ENCODE results near the gene PCP4L1.
A peak's percentile ranks its signal among the peaks of the same experiment; 100 is the strongest.
"Not testable (repeated sequence)": the region's sequence is repeated elsewhere in the genome, so short reads cannot be mapped to it uniquely, and the experiment has no call there.

The PCP4L1 gene

DNA sequence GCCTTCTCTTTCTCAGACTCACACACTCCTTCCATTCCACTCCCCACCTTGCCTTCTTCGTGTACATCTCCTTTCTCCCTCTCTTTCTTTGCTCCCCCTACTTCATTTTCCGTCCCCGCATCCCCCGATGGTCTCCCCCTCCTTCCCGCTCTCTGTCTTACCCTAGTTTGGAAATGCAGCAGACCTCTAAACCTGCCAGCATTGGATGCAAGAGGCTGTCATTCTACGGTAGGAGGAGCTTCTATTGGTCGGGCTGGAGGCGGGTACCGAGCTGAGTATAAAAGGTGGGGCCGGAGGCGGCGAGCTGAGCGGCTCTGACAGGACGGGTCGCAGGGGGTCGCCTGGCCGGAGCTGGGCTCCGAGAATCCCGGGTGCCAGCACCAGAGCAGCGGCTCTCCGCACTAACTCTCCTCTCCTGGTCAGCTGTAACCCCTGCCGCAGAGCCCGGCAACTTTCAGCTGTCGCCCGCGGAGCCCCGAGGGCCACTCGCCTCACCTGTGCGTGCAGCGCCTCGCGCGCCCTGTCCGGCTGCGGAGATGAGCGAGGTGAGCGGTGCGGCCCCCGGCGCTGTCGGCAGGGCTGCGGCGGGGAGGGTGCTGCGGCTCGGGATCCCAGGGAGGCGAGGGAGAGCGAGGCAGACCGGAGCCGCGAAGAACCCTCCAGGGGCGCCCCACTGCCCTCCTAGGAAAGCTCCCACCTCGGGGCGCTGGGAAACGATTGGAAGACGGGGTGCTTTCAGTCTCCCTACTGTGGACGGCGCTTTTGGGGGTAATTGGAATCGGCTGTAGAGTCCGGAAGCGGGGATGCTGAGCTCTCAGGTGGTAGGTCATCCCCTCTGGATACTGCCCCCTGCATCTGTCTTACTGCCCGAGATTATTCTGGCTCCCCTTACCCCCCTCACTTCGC, at the start of gene PCP4L1:
TSS of gene PCP4L1 (plus strand) at position 307 of the 906 bp plus-strand sequence. CDS start at position 537, 230 bp downstream.
- DNase-seq (ENCODE audit: low read depth) = no peak

DNA sequence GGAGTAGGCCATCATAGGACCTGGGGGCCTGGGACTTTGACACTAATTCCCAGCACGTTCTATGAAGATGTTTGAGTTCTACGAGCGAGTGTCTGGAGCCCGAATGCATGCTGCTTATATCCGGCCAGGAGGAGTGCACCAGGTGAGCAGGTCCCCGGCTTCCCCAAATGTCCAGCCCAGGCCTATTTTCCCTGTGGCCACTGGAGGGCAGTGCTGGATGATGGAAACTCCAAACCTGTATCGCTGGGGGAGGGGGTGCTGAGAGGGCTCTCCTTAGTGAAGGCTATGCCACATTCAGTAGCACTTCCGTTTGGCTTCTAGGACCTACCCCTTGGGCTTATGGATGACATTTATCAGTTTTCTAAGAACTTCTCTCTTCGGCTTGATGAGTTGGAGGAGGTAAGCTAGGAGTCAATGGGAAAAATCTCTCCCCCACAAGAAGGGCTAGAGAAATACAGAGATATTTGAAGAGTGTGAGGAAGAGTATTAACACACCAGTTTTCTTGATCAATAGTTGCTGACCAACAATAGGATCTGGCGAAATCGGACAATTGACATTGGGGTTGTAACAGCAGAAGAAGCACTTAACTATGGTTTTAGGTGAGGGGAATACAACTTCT, 48.6 kb upstream of the PCP4L1 start:
- DNase-seq (ENCODE audit: low read depth) = peak; percentile 50

DNA sequence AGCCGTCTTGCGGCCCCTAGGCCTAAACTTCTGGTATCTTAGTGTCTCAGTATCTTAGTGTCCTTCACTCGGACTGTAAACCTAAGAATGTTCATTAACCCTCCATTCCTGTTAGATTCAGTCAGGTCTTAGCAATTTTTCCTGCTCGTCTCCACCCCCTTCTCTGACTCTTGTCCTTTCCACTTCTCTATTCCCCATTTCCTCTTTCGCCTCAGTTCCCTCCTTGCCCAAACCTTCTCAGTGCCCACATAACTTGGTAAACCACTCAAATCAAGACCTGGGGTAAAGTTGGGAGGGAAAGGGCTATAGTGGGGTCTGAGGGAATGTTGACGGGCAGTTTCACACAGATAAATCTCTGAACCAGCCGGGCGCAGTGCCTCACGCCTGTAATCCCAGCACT, 44.2 kb upstream of the PCP4L1 start:
- no peak for DNase-seq (ENCODE audit: low read depth)

GRCh38 chr1:161215076-161215475, 43.5 kb upstream of the PCP4L1 start, which contains the start of gene FCER1G:
Gene FCER1G (plus strand): TSS chr1:161215295. CDS start chr1:161215322, 27 bp downstream.
- DNase-seq (ENCODE audit: low read depth) = no peak

DNA sequence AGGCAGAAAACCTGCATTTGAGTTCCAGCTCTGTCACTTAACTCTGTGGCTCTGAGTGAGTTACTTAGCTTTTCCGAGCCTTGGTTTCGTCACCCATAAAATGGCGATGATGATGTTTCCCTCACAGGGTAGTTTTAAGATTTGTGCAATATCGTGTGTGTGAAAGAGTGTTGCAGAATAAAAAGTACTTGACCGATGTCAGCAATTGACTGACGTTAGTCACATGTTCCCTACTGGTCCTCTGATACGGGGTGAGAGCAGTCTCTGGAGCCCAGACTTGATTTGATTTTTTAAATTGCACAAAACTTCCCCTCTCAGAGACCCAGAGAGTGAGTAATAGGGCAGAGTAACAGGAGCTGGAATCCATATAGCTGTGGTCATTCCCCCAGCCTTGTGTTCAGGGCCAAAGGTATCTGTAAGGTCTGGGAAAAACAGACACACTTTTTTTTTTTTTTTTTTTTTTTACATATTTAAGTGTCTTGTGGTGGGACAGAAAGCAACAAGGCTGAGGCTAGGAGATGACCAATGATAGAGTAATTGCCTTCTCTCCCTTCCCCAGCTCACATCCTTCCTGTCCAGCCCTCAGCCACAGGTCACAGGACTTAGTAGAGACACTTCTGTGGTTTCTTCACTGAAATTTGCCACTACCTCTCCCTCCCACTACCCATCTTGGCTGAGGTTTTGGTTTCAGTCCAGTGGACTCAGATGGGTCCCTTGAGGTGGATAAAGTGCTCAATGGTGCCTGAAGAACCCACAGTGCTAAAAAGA, 41.4 kb upstream of the PCP4L1 start:
- DNase-seq (ENCODE audit: low read depth) = peak; percentile 12

DNA sequence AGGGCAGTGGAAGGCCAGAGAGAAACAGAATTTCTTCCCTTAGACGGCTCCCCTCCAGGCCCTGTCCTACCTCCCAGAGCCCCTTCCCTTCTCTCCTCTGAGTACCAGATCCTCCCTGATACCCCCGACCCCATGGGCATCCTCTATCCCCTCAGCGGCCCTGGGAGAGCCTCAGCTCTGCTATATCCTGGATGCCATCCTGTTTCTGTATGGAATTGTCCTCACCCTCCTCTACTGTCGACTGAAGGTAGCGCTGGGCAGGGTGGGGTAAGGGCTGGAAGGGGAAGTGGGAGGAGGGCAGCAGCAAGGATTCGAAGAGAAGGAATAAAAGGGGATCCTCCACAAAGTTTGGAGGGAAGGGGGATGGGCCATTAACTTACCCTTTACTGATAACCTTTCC, 40.7 kb upstream of the PCP4L1 start:
- DNase-seq (ENCODE audit: low read depth) = no peak

DNA sequence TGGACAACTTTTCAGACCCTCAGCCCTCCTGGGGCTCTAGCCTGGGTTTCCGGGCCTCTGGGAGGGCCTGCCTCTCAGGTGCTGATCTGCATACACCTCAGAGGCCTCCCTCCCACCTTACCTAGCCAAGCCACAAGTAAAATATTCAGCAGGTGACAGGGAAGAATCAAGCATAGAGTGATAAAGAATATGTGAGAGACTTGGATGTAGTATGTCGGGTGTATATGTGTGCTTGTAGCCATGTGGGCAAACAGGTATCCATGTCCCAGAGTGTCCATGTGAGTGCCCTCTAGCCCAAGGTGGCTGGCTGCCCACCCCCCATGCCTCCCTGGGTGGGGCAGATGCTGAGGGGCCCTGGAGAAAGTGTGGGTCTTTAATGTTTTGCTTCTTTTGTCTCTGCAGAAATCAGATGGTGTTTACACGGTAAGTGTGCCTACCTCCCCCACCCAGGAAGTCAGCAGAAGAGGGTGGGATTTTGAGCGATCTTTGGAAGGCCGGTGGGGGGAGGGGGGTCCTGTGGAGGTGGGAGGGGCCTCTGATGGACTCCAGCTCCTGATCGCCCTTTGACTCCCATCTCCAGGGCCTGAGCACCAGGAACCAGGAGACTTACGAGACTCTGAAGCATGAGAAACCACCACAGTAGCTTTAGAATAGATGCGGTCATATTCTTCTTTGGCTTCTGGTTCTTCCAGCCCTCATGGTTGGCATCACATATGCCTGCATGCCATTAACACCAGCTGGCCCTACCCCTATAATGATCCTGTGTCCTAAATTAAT, 40.1 kb upstream of the PCP4L1 start:
- no peak for DNase-seq (ENCODE audit: low read depth)

- no peak for DNase-seq (ENCODE audit: low read depth)
Measured at GRCh38 chr1:161219078-161219892, 39.3 kb upstream of the PCP4L1 start.

DNA sequence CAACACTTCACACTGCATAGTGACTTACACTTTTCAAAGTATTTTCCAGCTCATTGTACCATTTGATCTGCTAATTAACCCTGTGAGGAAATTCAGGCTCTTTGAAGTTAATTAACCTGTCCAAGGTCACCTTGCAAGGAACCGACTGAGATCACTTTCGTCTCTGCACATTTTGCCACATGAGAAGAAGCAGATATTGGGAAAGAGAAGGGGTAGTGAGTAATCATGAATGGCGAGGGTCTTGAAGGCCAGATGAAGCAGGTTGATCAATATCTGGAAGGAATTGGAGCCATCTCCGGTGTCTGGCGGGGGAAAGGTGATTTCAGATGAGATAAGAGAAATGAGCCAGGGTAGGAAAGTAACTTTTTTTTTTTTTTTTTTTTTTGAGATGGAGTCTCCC, 38.5 kb upstream of the PCP4L1 start:
- DNase-seq (ENCODE audit: low read depth) = no peak

GRCh38 chr1:161222175-161223019, 36.1 kb upstream of the PCP4L1 start:
- DNase-seq (ENCODE audit: low read depth) = no peak

GRCh38 chr1:161223805-161224694, 34.5 kb upstream of the PCP4L1 start:
- DNase-seq (ENCODE audit: low read depth) = no peak

GRCh38 chr1:161224695-161225087, 33.9 kb upstream of the PCP4L1 start:
- not testable (repeated sequence) for DNase-seq (ENCODE audit: low read depth)

- no peak for DNase-seq (ENCODE audit: low read depth)
Measured at GRCh38 chr1:161225178-161225533, 33.4 kb upstream of the PCP4L1 start.

- DNase-seq (ENCODE audit: low read depth) = peak; percentile 78
Measured at GRCh38 chr1:161225534-161226319, 32.8 kb upstream of the PCP4L1 start, which contains the start of gene TOMM40L. Gene TOMM40L (plus strand): TSS chr1:161226060. CDS start chr1:161226490, 430 bp downstream.

- DNase-seq (ENCODE audit: low read depth) = no peak
Measured at GRCh38 chr1:161226320-161226711, 32.2 kb upstream of the PCP4L1 start.

GRCh38 chr1:161226759-161227158, 31.8 kb upstream of the PCP4L1 start:
- DNase-seq (ENCODE audit: low read depth) = no peak

GRCh38 chr1:161227196-161227871, 31.2 kb upstream of the PCP4L1 start:
- peak; percentile 88 for DNase-seq (ENCODE audit: low read depth)

Measured in stimulated activated CD8-positive, alpha-beta memory T cell treated with anti-CD3 and anti-CD28 coated beads, Interleukin-12 subunit alpha, Interleukin-12 subunit beta, amount 100 ng/mL, for 1 hour (primary cell).